ENCODE measurements around the gene OR51B6. TPM values are rescaled to one million over a fixed set of nuclear protein-coding genes. Genes with fewer than 3 reads are reported as not detected.
A peak's percentile ranks its signal among the peaks of the same experiment; 100 is the strongest.

OR51B6 gene
- total and polyA plus RNA-seq, 5 donors from 2014 or later = not detected

- Histone ChIP-seq H3K4me1 (ENCODE audit: control insufficient read depth, insufficient read depth, low read length, poor library complexity, severe bottlenecking) (no peaks in the 10 kb centered on the region), H3K36me3 (ENCODE audit: control insufficient read depth, insufficient read depth, low read length) (no peaks in the 10 kb centered on the region), H3K27ac (ENCODE audit: insufficient read depth, low read length, poor library complexity, severe bottlenecking) (no peak overlapping the region), H3K9me3 (ENCODE audit: control insufficient read depth in 2 of 2, low read length in 2 of 2) (no peaks in the 10 kb centered on the region), H3K27me3 (ENCODE audit: control insufficient read depth, insufficient read depth, low read length) (no peaks in the 10 kb centered on the region), H3K4me3 (ENCODE audit: low read depth, low read length) (no peak overlapping the region)
- no peak overlapping the region for H3K27ac Mint-ChIP-seq
- peaks cover 0 to 6% (median 0%) of the 10 kb centered on the region in 7 donors for H3K9me3 Mint-ChIP-seq
- H3K4me1 Mint-ChIP-seq = no peaks in the 10 kb centered on the region
- H3K4me3 Mint-ChIP-seq = no peak overlapping the region
- DNase-seq (no peak), ATAC-seq (ENCODE audit: low read depth in 2 of 2) (no peak)
- no peaks in the 10 kb centered on the region for H3K36me3 Mint-ChIP-seq
- H3K27me3 Mint-ChIP-seq = peaks cover 6% of the 10 kb centered on the region
Observed at GRCh38 chr11:5366856-5367255, 15.5 kb downstream of the OR51B6 start.

GRCh38 chr11:5367448-5368074 is 16.3 kb downstream of the OR51B6 start:
- H3K27me3 Mint-ChIP-seq = peaks cover 6% of the 10 kb centered on the region
- no peaks in the 10 kb centered on the region for H3K36me3 Mint-ChIP-seq

GRCh38 chr11:5368502-5369043 is 17.3 kb downstream of the OR51B6 start:
- Mint-ChIP-seq H3K27ac (no peak overlapping the region), H3K27me3 (peaks cover 6% of the 10 kb centered on the region), H3K36me3 (no peaks in the 10 kb centered on the region), H3K4me1 (no peaks in the 10 kb centered on the region), H3K4me3 (no peak overlapping the region), H3K9me3 (peaks cover 0 to 7% (median 0%) of the 10 kb centered on the region in 7 donors)
- Histone ChIP-seq H3K36me3 (ENCODE audit: control insufficient read depth, insufficient read depth, low read length) (no peaks in the 10 kb centered on the region), H3K9me3 (ENCODE audit: control insufficient read depth in 2 of 2, low read length in 2 of 2) (peaks cover 0 to 2% of the 10 kb centered on the region in 2 experiments), H3K27me3 (ENCODE audit: control insufficient read depth, insufficient read depth, low read length) (no peaks in the 10 kb centered on the region), H3K4me1 (ENCODE audit: control insufficient read depth, insufficient read depth, low read length, poor library complexity, severe bottlenecking) (no peaks in the 10 kb centered on the region), H3K27ac (ENCODE audit: insufficient read depth, low read length, poor library complexity, severe bottlenecking) (no peak overlapping the region), H3K4me3 (ENCODE audit: low read depth, low read length) (no peak overlapping the region)
- ATAC-seq (ENCODE audit: low read depth in 2 of 2) = no peak
- DNase-seq = no peak

More at GRCh38 chr11:5367448-5368074, 16.3 kb downstream of the OR51B6 start:
- Histone ChIP-seq H3K9me3 (ENCODE audit: control insufficient read depth in 2 of 2, low read length in 2 of 2) (no peaks in the 10 kb centered on the region), H3K27me3 (ENCODE audit: control insufficient read depth, insufficient read depth, low read length) (no peaks in the 10 kb centered on the region), H3K4me3 (ENCODE audit: low read depth, low read length) (no peak overlapping the region), H3K36me3 (ENCODE audit: control insufficient read depth, insufficient read depth, low read length) (no peaks in the 10 kb centered on the region), H3K27ac (ENCODE audit: insufficient read depth, low read length, poor library complexity, severe bottlenecking) (no peak overlapping the region), H3K4me1 (ENCODE audit: control insufficient read depth, insufficient read depth, low read length, poor library complexity, severe bottlenecking) (no peaks in the 10 kb centered on the region)
- Mint-ChIP-seq H3K9me3 (peaks cover 0 to 6% (median 0%) of the 10 kb centered on the region in 7 donors), H3K4me3 (no peak overlapping the region), H3K4me1 (no peaks in the 10 kb centered on the region), H3K27ac (no peak overlapping the region)
- DNase-seq (no peak), ATAC-seq (ENCODE audit: low read depth in 2 of 2) (no peak)

GRCh38 chr11:5369789-5370188 is 18.5 kb downstream of the OR51B6 start:
- Mint-ChIP-seq H3K4me1 (no peaks in the 10 kb centered on the region), H3K36me3 (no peaks in the 10 kb centered on the region), H3K4me3 (no peak overlapping the region), H3K27me3 (peaks cover 6% of the 10 kb centered on the region), H3K27ac (no peak overlapping the region), H3K9me3 (peaks cover 0 to 7% (median 0%) of the 10 kb centered on the region in 7 donors)
- Histone ChIP-seq H3K4me1 (ENCODE audit: control insufficient read depth, insufficient read depth, low read length, poor library complexity, severe bottlenecking) (no peaks in the 10 kb centered on the region), H3K9me3 (ENCODE audit: control insufficient read depth in 2 of 2, low read length in 2 of 2) (peaks cover 0 to 2% of the 10 kb centered on the region in 2 experiments), H3K27me3 (ENCODE audit: control insufficient read depth, insufficient read depth, low read length) (no peaks in the 10 kb centered on the region), H3K27ac (ENCODE audit: insufficient read depth, low read length, poor library complexity, severe bottlenecking) (no peak overlapping the region), H3K4me3 (ENCODE audit: low read depth, low read length) (no peak overlapping the region), H3K36me3 (ENCODE audit: control insufficient read depth, insufficient read depth, low read length) (no peaks in the 10 kb centered on the region)
- no peak for ATAC-seq (ENCODE audit: low read depth in 2 of 2)
- no peak for DNase-seq

- no peak overlapping the region for H3K27ac Mint-ChIP-seq
- Histone ChIP-seq H3K4me3 (ENCODE audit: low read depth, low read length) (no peak overlapping the region), H3K27ac (ENCODE audit: insufficient read depth, low read length, poor library complexity, severe bottlenecking) (no peak overlapping the region), H3K27me3 (ENCODE audit: control insufficient read depth, insufficient read depth, low read length) (no peaks in the 10 kb centered on the region), H3K9me3 (ENCODE audit: control insufficient read depth in 2 of 2, low read length in 2 of 2) (no peaks in the 10 kb centered on the region), H3K4me1 (ENCODE audit: control insufficient read depth, insufficient read depth, low read length, poor library complexity, severe bottlenecking) (no peaks in the 10 kb centered on the region), H3K36me3 (ENCODE audit: control insufficient read depth, insufficient read depth, low read length) (no peaks in the 10 kb centered on the region)
- H3K9me3 Mint-ChIP-seq = peaks cover 0 to 5% (median 0%) of the 10 kb centered on the region in 7 donors
- H3K4me1 Mint-ChIP-seq = no peaks in the 10 kb centered on the region
- ATAC-seq (ENCODE audit: low read depth in 2 of 2) (no peak), DNase-seq (peak in 1 of 3 donors; percentile 34)
- H3K36me3 Mint-ChIP-seq = no peaks in the 10 kb centered on the region
- peaks cover 9% of the 10 kb centered on the region for H3K27me3 Mint-ChIP-seq
- H3K4me3 Mint-ChIP-seq = no peak overlapping the region
Observed at GRCh38 chr11:5380740-5381342, 29.5 kb downstream of the OR51B6 start.

GRCh38 chr11:5383576-5383975 is 32.3 kb downstream of the OR51B6 start, which contains the start of gene OR51M1:
Gene OR51M1, plus strand, starts transcription at chr11:5383812. Its CDS starts 5,587 bp downstream, at chr11:5389399.
- peaks cover 9% of the 10 kb centered on the region for H3K27me3 Mint-ChIP-seq
- ATAC-seq (ENCODE audit: low read depth in 2 of 2) (no peak), DNase-seq (no peak)
- no peaks in the 10 kb centered on the region for H3K4me1 Mint-ChIP-seq
- Histone ChIP-seq H3K9me3 (ENCODE audit: control insufficient read depth in 2 of 2, low read length in 2 of 2) (no peaks in the 10 kb centered on the region), H3K36me3 (ENCODE audit: control insufficient read depth, insufficient read depth, low read length) (no peaks in the 10 kb centered on the region), H3K27me3 (ENCODE audit: control insufficient read depth, insufficient read depth, low read length) (no peaks in the 10 kb centered on the region), H3K27ac (ENCODE audit: insufficient read depth, low read length, poor library complexity, severe bottlenecking) (no peak within 1 kb of the TSS), H3K4me3 (ENCODE audit: low read depth, low read length) (no peak within 1 kb of the TSS), H3K4me1 (ENCODE audit: control insufficient read depth, insufficient read depth, low read length, poor library complexity, severe bottlenecking) (no peaks in the 10 kb centered on the region)
- peaks cover 0 to 5% (median 0%) of the 10 kb centered on the region in 7 donors for H3K9me3 Mint-ChIP-seq
- H3K4me3 Mint-ChIP-seq = no peak within 1 kb of the TSS
- no peaks in the 10 kb centered on the region for H3K36me3 Mint-ChIP-seq
- H3K27ac Mint-ChIP-seq = no peak within 1 kb of the TSS

DNA sequence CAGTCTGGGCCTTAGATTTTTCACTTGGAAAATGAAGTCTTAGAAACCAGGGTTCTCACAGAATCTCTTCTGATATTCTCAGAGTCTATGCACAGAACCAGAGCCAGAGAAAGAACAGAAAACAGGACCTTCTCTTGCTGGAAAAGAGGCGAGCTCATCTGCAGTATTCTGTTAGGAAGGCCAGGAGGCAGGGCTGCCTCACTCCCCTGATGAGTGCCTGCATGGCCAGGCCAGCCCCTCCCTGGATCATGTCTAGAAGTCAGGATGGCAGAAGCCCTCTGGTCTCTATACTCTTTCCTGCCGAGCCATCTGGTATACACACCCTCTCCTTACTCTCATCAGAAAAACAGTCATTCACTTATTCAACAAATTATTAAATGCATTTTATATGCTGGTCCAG is 33.0 kb downstream of the OR51B6 start:
- Histone ChIP-seq H3K27ac (ENCODE audit: insufficient read depth, low read length, poor library complexity, severe bottlenecking) (no peak overlapping the region), H3K27me3 (ENCODE audit: control insufficient read depth, insufficient read depth, low read length) (no peaks in the 10 kb centered on the region), H3K4me3 (ENCODE audit: low read depth, low read length) (no peak overlapping the region), H3K36me3 (ENCODE audit: control insufficient read depth, insufficient read depth, low read length) (no peaks in the 10 kb centered on the region), H3K4me1 (ENCODE audit: control insufficient read depth, insufficient read depth, low read length, poor library complexity, severe bottlenecking) (no peaks in the 10 kb centered on the region), H3K9me3 (ENCODE audit: control insufficient read depth in 2 of 2, low read length in 2 of 2) (no peaks in the 10 kb centered on the region)
- ATAC-seq (ENCODE audit: low read depth in 2 of 2) = no peak
- Mint-ChIP-seq H3K9me3 (peaks cover 0 to 5% (median 0%) of the 10 kb centered on the region in 7 donors), H3K4me1 (no peaks in the 10 kb centered on the region), H3K27me3 (peaks cover 9% of the 10 kb centered on the region), H3K36me3 (no peaks in the 10 kb centered on the region), H3K27ac (no peak overlapping the region), H3K4me3 (no peak overlapping the region)
- no peak for DNase-seq
